MCF 10A (cell line): ENCODE measurements around the gene DENR. TPM values are rescaled to one million over a fixed set of nuclear protein-coding genes. Genes with fewer than 3 reads are reported as not detected.

Experiments used
- BruUV-seq: library from RNA; stranded (reverse); fragments of 400-500 nt; replicated peaks from 2 replicates; lab custom pipeline; 2021; lab: Mats Ljungman, UMichigan
- CTCF ChIA-PET: fragments of 300-600 bp; sonication (Branson Sonifier 250); formaldehyde crosslinking; extraction: SDS; loops from one replicate; lab custom pipeline; 2021; ENCODE audit warnings: antibody characterized with exemption, inconsistent platforms; lab: Yijun Ruan, JAX
- POLR2A ChIA-PET: fragments of 300-600, 350-650 bp; sonication (Branson Sonifier 250); formaldehyde crosslinking; extraction: SDS; loops from one replicate; lab custom pipeline; 2020; ENCODE audit warnings: antibody characterized with exemption, inconsistent platforms; lab: Yijun Ruan, JAX
- DNase-seq: peaks from one replicate; pipeline ENCODE4 v3.0.0-alpha.2; 2018; ENCODE audit not compliant: unreplicated experiment
- H3K27ac Mint-ChIP-seq: one replicate; pipeline ENCODE4 v1.8.0; 2022; ENCODE audit warnings: mild to moderate bottlenecking, low read depth, mixed read lengths; ENCODE audit not compliant: unreplicated experiment
- H3K27me3 Mint-ChIP-seq: one replicate; pipeline ENCODE4 v1.8.0; 2022; ENCODE audit warnings: mixed read lengths; ENCODE audit not compliant: insufficient read depth, unreplicated experiment
- H3K36me3 Mint-ChIP-seq: one replicate; pipeline ENCODE4 v1.8.0; 2022; ENCODE audit warnings: mild to moderate bottlenecking, moderate library complexity, mixed read lengths; ENCODE audit not compliant: insufficient read depth, unreplicated experiment
- H3K4me1 Mint-ChIP-seq: one replicate; pipeline ENCODE4 v1.8.0; 2022; ENCODE audit warnings: mixed read lengths; ENCODE audit not compliant: insufficient read depth, unreplicated experiment
- H3K4me3 Mint-ChIP-seq: one replicate; pipeline ENCODE4 v1.8.0; 2022; ENCODE audit warnings: mild to moderate bottlenecking, moderate library complexity, mixed read lengths; ENCODE audit not compliant: unreplicated experiment
- H3K9me3 Mint-ChIP-seq: one replicate; pipeline ENCODE4 v1.8.0; 2022; ENCODE audit warnings: mixed read lengths; ENCODE audit not compliant: unreplicated experiment
- CTCF ChIP-seq: fragments of 200-600 bp; IDR thresholded peaks from one replicate; pipeline ENCODE4 v1.8.0; 2022; ENCODE audit warnings: antibody characterized with exemption, mild to moderate bottlenecking; ENCODE audit not compliant: unreplicated experiment
- intact Hi-C: fragments of 100-400 bp; cut with micrococcal nuclease; formaldehyde crosslinking; loops from 2 replicates; pipeline ENCODE4 v1.14.1; 2022
- total RNA-seq: library from RNA; stranded (reverse); gene quantifications from 2 replicates; pipeline ENCODE4 v1.2.3, GENCODE V29; 2022

DENR gene
- total RNA-seq, 1 experiment from 2014 or later, result 104 TPM

GRCh38 chr12:122753319-122753650 is 661 bp downstream of the DENR start:
- peaks cover 35% of the 10 kb centered on the region for H3K4me1 Mint-ChIP-seq
- CTCF ChIA-PET, result interaction anchor here (0.6 to 4.6 kb wide), 14 partner anchors 65 to 395 kb away, joined by 3 to 73 read pairs (median 3); no protein-coding TSS in a partner anchor
- no peak for DNase-seq
- no TSS peak for BruUV-seq
- H3K36me3 Mint-ChIP-seq, result peaks cover 49% of the 10 kb centered on the region
- POLR2A ChIA-PET, result interaction anchor here (0.7 to 3.2 kb wide), 13 partner anchors 9 to 253 kb away, joined by 3 to 41 read pairs (median 3); partner anchors contain the start of gene ZCCHC8
- intact Hi-C loops, result loop anchor here (2.0 to 10.0 kb wide), 3 partner anchors 74 to 228 kb away; partner anchors contain the start of genes KNTC1 and RSRC2
- H3K27ac Mint-ChIP-seq, result peak overlapping the region; percentile 96
- no peaks in the 10 kb centered on the region for H3K9me3 Mint-ChIP-seq
- TF ChIP-seq CTCF, result no peak
- peak overlapping the region; percentile 91 for H3K4me3 Mint-ChIP-seq
- no peaks in the 10 kb centered on the region for H3K27me3 Mint-ChIP-seq

GRCh38 chr12:122754790-122755189 is 2.2 kb downstream of the DENR start:
- Mint-ChIP-seq H3K4me3 (no peak overlapping the region), H3K27ac (peak overlapping the region; percentile 96), H3K36me3 (peaks cover 60% of the 10 kb centered on the region), H3K9me3 (no peaks in the 10 kb centered on the region), H3K27me3 (no peaks in the 10 kb centered on the region), H3K4me1 (peaks cover 35% of the 10 kb centered on the region)
- TF ChIP-seq CTCF, result no peak
- ChIA-PET POLR2A (interaction anchor here (1.0 kb wide), 1 partner anchor 227 kb away, joined by 3 read pairs; no protein-coding TSS in a partner anchor), CTCF (interaction anchor here (0.6 to 4.6 kb wide), 3 partner anchors 37 to 183 kb away, joined by 3 to 73 read pairs (median 3); no protein-coding TSS in a partner anchor)
- no TSS peak for BruUV-seq
- DNase-seq, result no peak
- intact Hi-C loops, result loop anchor here (5.0 to 10.0 kb wide), 2 partner anchors 198 to 230 kb away; partner anchors contain the start of genes KNTC1 and RSRC2

GRCh38 chr12:122757568-122757967 is 4.9 kb downstream of the DENR start:
- Mint-ChIP-seq H3K36me3 (peaks cover 85% of the 10 kb centered on the region), H3K27me3 (no peaks in the 10 kb centered on the region), H3K9me3 (no peaks in the 10 kb centered on the region), H3K4me1 (peaks cover 35% of the 10 kb centered on the region), H3K27ac (no peak overlapping the region), H3K4me3 (no peak overlapping the region)
- BruUV-seq, result no TSS peak
- DNase-seq, result no peak
- no peak for TF ChIP-seq CTCF
- POLR2A ChIA-PET, result interaction anchor here (0.7 to 1.0 kb wide), 3 partner anchors 15 to 512 kb away, joined by 3 to 5 read pairs (median 3); no protein-coding TSS in a partner anchor
- CTCF ChIA-PET, result interaction anchor here (1.5 kb wide), 1 partner anchor 120 kb away, joined by 9 read pairs; no protein-coding TSS in a partner anchor
- intact Hi-C loops, result loop anchor here (10.0 kb wide), 1 partner anchor 233 kb away; the partner anchor contains the start of genes KNTC1 and RSRC2

GRCh38 chr12:122785503-122785902 is 32.9 kb downstream of the DENR start:
- Mint-ChIP-seq H3K9me3 (no peaks in the 10 kb centered on the region), H3K27ac (no peak overlapping the region), H3K36me3 (no peaks in the 10 kb centered on the region), H3K4me3 (no peak overlapping the region), H3K27me3 (no peaks in the 10 kb centered on the region), H3K4me1 (peaks cover 11% of the 10 kb centered on the region)
- TF ChIP-seq CTCF, result no peak
- CTCF ChIA-PET, result interaction anchor here (0.6 kb wide), 1 partner anchor 662 kb away, joined by 3 read pairs; no protein-coding TSS in a partner anchor
- BruUV-seq, result no TSS peak
- DNase-seq, result no peak
- intact Hi-C loops, result no loop called here
- POLR2A ChIA-PET, result no interaction called here
